Mucosa of descending colon (tissue), 3 donors: ENCODE results near the gene FBXO21. TPM values are rescaled to one million over a fixed set of nuclear protein-coding genes. Genes with fewer than 3 reads are reported as not detected.
"Not testable (repeated sequence)": the region's sequence is repeated elsewhere in the genome, so short reads cannot be mapped to it uniquely, and the experiment has no call there.

ENCODE experiments used
- ATAC-seq: fragments of 200-7000 bp; cut with Tn5 transposase; one replicate; pipeline ENCODE4 v1.9.1; 2020; ENCODE audit warnings: mild to moderate bottlenecking, moderate library complexity
- DNase-seq, 3 donors: peaks; one replicate each; pipeline ENCODE4 v3.0.0-alpha.2; 2020
- H3K36me3 ChIP-seq: fragments of 200-600 bp; one replicate; pipeline ENCODE4 v1.8.0; 2021; ENCODE audit warnings: low read depth, mild to moderate bottlenecking
- H3K4me1 ChIP-seq: fragments of 200-600 bp; one replicate; pipeline ENCODE4 v1.8.0; 2021; ENCODE audit warnings: low read depth, mild to moderate bottlenecking
- H3K4me3 ChIP-seq: fragments of 200-600 bp; one replicate; pipeline ENCODE4 v1.8.0; 2021; ENCODE audit warnings: mild to moderate bottlenecking
- H3K9me3 ChIP-seq: fragments of 200-600 bp; one replicate; pipeline ENCODE4 v1.8.0; 2021; ENCODE audit warnings: mild to moderate bottlenecking
- intact Hi-C, 2 donors: fragments of 100-400 bp; cut with DNase I in 1 of 2; cut with micrococcal nuclease in 1 of 2; formaldehyde crosslinking; loops; one replicate each; pipeline versions ENCODE4 v1.11.0 to v1.11.1; 2022; cut with DNase I, micrococcal nuclease
- total RNA-seq, 3 donors: library from RNA; stranded (reverse); fragmentation: NEBNext Ultra II Directional in 2 of 3; extraction: Animal tissue kit (Norgen Biotek cat#: 25700) in 2 of 3; gene quantifications; one replicate each; pipeline versions ENCODE4 v1.2.1 to v1.2.4, GENCODE V29; 2021 to 2023
- TF ChIP-seq, protein P1 (sequence below): fragments of 200-600 bp; IDR thresholded peaks from one replicate; pipeline ENCODE4 v1.8.0; 2022; ENCODE audit warnings: antibody characterized with exemption, mild to moderate bottlenecking
- donor health status: DM: no; HTN: no; CAD: no; lungs with moderate emphysema.
- donor health status: DM: no; HTN: no; CAD: no.
- donor health status: DM: no; HTN: yes; CAD: no.

The FBXO21 gene
- total RNA-seq, 3 donors from 2014 or later: 14.7 to 44.6 (median 30.7) TPM

DNA sequence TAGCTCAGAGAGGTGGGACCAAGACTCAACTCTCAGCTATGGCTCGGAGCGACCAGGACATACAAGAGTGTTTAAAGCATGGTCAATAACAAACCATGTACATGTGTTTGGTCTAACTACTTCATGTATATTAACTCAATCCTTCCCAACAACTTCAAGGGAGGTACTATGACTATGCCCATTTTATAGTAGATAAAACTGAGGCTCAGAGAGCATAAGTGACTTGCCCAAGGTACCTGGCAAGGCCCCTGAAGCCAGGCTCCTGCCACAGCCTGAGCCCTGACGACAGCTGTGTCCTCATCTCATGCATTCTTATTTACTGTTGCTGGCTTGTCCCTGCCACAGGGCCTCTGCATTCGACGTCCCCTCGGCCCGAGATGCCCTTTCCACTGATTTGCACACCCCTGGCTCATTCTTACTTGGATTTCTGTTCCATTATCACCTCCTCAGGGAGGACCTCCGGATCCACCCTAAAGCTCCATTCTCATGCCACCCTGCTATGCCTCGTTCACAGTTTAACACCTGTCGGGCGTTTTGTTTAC, 93.7 kb downstream of the FBXO21 start:
- peaks cover 9% of the 10 kb centered on the region for H3K4me1 ChIP-seq
- TF ChIP-seq, protein P1, sequence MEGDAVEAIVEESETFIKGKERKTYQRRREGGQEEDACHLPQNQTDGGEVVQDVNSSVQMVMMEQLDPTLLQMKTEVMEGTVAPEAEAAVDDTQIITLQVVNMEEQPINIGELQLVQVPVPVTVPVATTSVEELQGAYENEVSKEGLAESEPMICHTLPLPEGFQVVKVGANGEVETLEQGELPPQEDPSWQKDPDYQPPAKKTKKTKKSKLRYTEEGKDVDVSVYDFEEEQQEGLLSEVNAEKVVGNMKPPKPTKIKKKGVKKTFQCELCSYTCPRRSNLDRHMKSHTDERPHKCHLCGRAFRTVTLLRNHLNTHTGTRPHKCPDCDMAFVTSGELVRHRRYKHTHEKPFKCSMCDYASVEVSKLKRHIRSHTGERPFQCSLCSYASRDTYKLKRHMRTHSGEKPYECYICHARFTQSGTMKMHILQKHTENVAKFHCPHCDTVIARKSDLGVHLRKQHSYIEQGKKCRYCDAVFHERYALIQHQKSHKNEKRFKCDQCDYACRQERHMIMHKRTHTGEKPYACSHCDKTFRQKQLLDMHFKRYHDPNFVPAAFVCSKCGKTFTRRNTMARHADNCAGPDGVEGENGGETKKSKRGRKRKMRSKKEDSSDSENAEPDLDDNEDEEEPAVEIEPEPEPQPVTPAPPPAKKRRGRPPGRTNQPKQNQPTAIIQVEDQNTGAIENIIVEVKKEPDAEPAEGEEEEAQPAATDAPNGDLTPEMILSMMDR: no peak
- H3K4me3 ChIP-seq: no peak overlapping the region
- no peaks in the 10 kb centered on the region for H3K9me3 ChIP-seq
- DNase-seq (no peak), ATAC-seq (no peak)
- intact Hi-C loops: no loop called here
- H3K36me3 ChIP-seq: no peaks in the 10 kb centered on the region

DNA sequence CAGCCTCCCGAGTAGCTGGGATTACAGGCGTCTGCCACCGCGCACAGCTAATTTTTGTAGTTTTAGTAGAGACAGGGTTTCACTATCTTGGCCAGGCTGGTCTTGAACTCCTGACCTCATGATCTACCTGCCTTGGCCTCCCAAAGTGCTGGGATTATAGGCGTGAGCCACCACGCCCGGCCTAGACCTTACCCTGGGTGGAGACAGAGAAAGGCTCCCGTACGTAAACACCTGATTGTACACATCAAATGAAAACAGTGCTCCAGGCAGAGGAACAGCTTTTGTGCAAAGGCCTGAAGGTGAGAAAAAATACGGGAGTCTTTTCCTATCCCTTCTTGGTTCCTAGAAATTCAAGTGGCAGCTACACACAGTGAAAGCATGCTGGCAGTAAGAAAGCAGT, 95.1 kb downstream of the FBXO21 start:
- H3K4me1 ChIP-seq, DNase-seq, intact Hi-C loops, ATAC-seq, H3K4me3 ChIP-seq, H3K9me3 ChIP-seq, H3K36me3 ChIP-seq: not testable (repeated sequence)

DNA sequence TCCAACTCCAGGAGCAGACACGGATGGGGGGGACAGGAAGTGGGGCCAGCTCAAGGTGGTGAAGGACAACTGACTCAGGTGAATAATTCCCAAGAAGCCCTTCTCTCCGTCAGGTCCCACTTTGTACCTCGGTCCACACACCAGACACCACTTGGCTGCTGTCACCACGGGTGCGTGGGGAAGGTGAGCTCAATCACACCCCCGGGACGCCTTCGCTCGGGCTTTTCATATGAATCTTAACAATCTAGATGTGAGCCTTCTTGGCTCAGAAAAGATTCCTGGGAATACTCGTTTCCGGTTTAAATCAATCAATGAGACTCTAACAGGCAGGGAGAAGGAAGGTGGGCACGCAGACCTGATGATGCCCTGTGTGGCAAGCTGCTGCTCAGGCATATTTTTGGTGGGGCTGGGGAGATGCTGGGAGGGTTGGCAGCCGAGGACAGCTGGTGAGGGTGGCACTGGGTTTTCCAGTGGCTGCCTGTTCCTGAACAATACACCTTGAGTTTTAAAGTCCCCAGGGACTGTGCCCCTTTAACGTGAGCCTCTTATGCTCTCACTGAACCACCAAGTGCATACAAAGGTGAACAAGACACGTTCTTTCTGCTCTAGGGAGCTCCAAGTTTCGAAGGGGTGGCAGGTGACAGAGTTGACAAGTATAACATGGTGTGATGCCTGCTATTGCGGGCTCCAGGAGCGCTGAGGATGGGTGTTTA, 96.2 kb downstream of the FBXO21 start:
- no peaks in the 10 kb centered on the region for H3K36me3 ChIP-seq
- peaks cover 6% of the 10 kb centered on the region for H3K4me1 ChIP-seq
- H3K9me3 ChIP-seq: peaks cover 2% of the 10 kb centered on the region
- no peak for ATAC-seq
- H3K4me3 ChIP-seq: no peak overlapping the region
- intact Hi-C loops: no loop called here
- TF ChIP-seq, protein P1: no peak
- no peak for DNase-seq

DNA sequence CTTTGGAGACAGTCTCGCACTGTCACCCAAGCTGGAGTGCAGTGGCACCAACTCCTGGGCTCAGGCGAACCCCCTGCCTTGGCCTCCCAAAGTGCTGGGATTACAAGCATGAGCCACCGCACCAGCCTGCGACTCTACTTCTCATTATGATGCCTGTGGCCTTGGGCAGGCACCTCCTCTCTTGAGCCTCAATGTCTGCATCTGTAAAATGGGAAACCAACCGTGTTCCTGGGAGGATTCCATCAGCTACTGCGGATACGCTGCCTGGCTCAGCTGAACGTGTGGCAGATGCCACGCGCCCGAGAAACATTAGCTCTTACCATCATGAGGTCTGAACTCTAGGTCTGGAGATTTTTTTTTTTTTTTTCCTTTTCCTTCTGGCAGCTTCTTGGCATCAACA, 96.8 kb downstream of the FBXO21 start:
- intact Hi-C loops: no loop called here
- TF ChIP-seq, protein P1: no peak
- ATAC-seq (no peak), DNase-seq (no peak)
- no peaks in the 10 kb centered on the region for H3K36me3 ChIP-seq
- H3K4me1 ChIP-seq: no peaks in the 10 kb centered on the region
- peaks cover 2% of the 10 kb centered on the region for H3K9me3 ChIP-seq
- no peak overlapping the region for H3K4me3 ChIP-seq

DNA sequence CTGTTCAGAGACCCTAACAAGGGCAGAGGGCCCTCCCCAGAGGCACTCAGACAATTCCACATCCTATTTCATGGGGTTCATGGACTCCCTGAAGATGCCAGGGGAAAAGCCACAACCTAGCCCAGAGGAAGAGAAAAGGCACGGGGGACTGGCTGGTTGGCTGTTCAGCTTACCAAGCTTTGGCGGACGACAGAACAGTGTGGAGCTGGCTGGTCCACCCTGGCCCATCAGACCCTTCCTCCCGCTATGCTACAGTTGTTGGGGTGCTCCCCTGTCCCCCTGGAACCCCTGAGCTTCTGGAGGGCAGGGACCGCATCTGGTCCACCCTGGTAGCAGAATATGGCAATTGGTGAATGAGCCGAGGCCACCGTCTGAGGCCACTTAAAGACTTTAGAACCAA, 97.4 kb downstream of the FBXO21 start:
- no peaks in the 10 kb centered on the region for H3K4me1 ChIP-seq

DNA sequence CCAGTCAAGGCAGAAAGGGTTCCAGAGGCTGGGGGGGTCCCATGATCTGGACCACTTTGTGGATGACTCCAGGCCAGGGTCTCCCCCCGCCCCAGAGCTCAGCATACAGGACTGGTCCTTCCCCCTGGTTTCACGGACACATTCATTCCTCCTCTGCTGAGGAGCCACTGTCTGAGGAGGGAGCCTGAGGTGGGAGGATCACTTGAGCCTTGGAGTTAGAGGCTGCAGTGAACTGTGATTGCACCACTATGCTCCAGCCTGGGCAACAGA, 97.8 kb downstream of the FBXO21 start:
- TF ChIP-seq, protein P1: no peak
- no peaks in the 10 kb centered on the region for H3K4me1 ChIP-seq

More for the DNA sequence above, 97.4 kb downstream of the FBXO21 start:
- TF ChIP-seq, protein P1: no peak
- DNase-seq (no peak), ATAC-seq (no peak)
- Histone ChIP-seq H3K4me3 (no peak overlapping the region), H3K36me3 (no peaks in the 10 kb centered on the region), H3K9me3 (peaks cover 2% of the 10 kb centered on the region)
- intact Hi-C loops: no loop called here

More for the DNA sequence above, 97.8 kb downstream of the FBXO21 start:
- ATAC-seq (no peak), DNase-seq (no peak)
- intact Hi-C loops: no loop called here
- H3K4me3 ChIP-seq: no peak overlapping the region
- peaks cover 2% of the 10 kb centered on the region for H3K9me3 ChIP-seq
- H3K36me3 ChIP-seq: no peaks in the 10 kb centered on the region

Other genes with a start within 250 kb of the FBXO21 start
- gene TESC, start 91.1 kb downstream of the FBXO21 start, total RNA-seq: 1 to 10 TPM in 2 of 3 donors, under 1 TPM in 1; 0.78 to 2.2 (median 2.0) TPM
- 10 to 100 TPM in 1 of 3 donors, under 1 TPM in 2; 0.09 to 11.0 (median 0.29) TPM for gene NOS1, start 171.2 kb upstream of the FBXO21 start, total RNA-seq